ENCODE data around the gene OR8J3.

GRCh38 chr11:56188602-56189001 is 48.6 kb upstream of the OR8J3 start:
- TF ChIP-seq ZNF274 (IDR thresholded peaks at IDR 0.05; ENCODE audit: low read depth, low read length) (no peak), SUZ12 (IDR thresholded peaks at IDR 0.05; ENCODE audit: extremely low read depth, insufficient read depth, insufficient read length) (no peak), YY1 (IDR thresholded peaks at IDR 0.05; ENCODE audit: insufficient read depth, insufficient read length) (no peak)

All from NT2/D1 (cell line).